Activated naive CD4-positive, alpha-beta T cell treated with anti-CD3 and anti-CD28 coated beads for 36 hours (primary cell): Measurements from ENCODE around the gene ASCC2. TPM values are rescaled to one million over a fixed set of nuclear protein-coding genes. Genes with fewer than 3 reads are reported as not detected.
A peak's percentile ranks its signal among the peaks of the same experiment; 100 is the strongest.
"Not testable (repeated sequence)": the region's sequence is repeated elsewhere in the genome, so short reads cannot be mapped to it uniquely, and the experiment has no call there.

ENCODE experiments used
- CTCF ChIA-PET: fragments of 350-600 bp; sonication (Branson Sonifier 250); formaldehyde crosslinking; loops from one replicate; lab custom pipeline; 2021; ENCODE audit warnings: antibody characterized with exemption; lab: Charles Lee
- DNase-seq: peaks from one replicate; pipeline ENCODE4 v3.0.0-alpha.2; 2020
- H3K27ac Mint-ChIP-seq: one replicate; pipeline ENCODE4 v1.8.0; 2021; ENCODE audit warnings: mild to moderate bottlenecking, mixed read lengths
- H3K27me3 Mint-ChIP-seq: one replicate; pipeline ENCODE4 v1.8.0; 2021; ENCODE audit warnings: low read depth, mixed read lengths
- H3K36me3 Mint-ChIP-seq: one replicate; pipeline ENCODE4 v1.8.0; 2021; ENCODE audit warnings: low read depth, mixed read lengths
- H3K4me1 Mint-ChIP-seq: one replicate; pipeline ENCODE4 v1.8.0; 2021; ENCODE audit warnings: low read depth, mixed read lengths
- H3K4me3 Mint-ChIP-seq: one replicate; pipeline ENCODE4 v1.8.0; 2021; ENCODE audit warnings: mild to moderate bottlenecking, moderate library complexity, mixed read lengths
- H3K9me3 Mint-ChIP-seq: one replicate; pipeline ENCODE4 v1.8.0; 2021; ENCODE audit warnings: mixed read lengths
- intact Hi-C: fragments of 100-400 bp; cut with micrococcal nuclease; formaldehyde crosslinking; loops from one replicate; pipeline ENCODE4 v1.15.1; 2023
- total RNA-seq, 2 experiments: library from RNA; stranded (reverse); gene quantifications; one replicate each; pipeline ENCODE4 v1.2.3, GENCODE V29; 2021

The ASCC2 gene
- total RNA-seq, 2 experiments from 2014 or later = 57.6 to 60.4 TPM

- peaks cover 7% of the 10 kb centered on the region for H3K4me1 Mint-ChIP-seq
- no peak overlapping the region for H3K27ac Mint-ChIP-seq
- no peak overlapping the region for H3K4me3 Mint-ChIP-seq
- H3K36me3 Mint-ChIP-seq = no peaks in the 10 kb centered on the region
- intact Hi-C loops = no loop called here
- H3K27me3 Mint-ChIP-seq = no peaks in the 10 kb centered on the region
- no peak for DNase-seq
- CTCF ChIA-PET = interaction anchor here (0.6 to 0.9 kb wide), 3 partner anchors 9 to 125 kb away, joined by 3 to 4 read pairs (median 3); no protein-coding TSS in a partner anchor
- no peaks in the 10 kb centered on the region for H3K9me3 Mint-ChIP-seq
Observed at GRCh38 chr22:29872144-29872893, 34.2 kb upstream of the ASCC2 start.

- DNase-seq = no peak
- Mint-ChIP-seq H3K4me3 (no peak overlapping the region), H3K9me3 (no peaks in the 10 kb centered on the region), H3K27ac (no peak overlapping the region), H3K27me3 (no peaks in the 10 kb centered on the region), H3K36me3 (no peaks in the 10 kb centered on the region), H3K4me1 (peaks cover 7% of the 10 kb centered on the region)
- CTCF ChIA-PET = interaction anchor here (0.6 kb wide), 1 partner anchor 112 kb away, joined by 4 read pairs; no protein-coding TSS in a partner anchor
- intact Hi-C loops = no loop called here
Observed at GRCh38 chr22:29871684-29872083, 33.6 kb upstream of the ASCC2 start.

GRCh38 chr22:29870574-29870973, 32.5 kb upstream of the ASCC2 start:
- H3K4me1 Mint-ChIP-seq = peaks cover 7% of the 10 kb centered on the region
- no peaks in the 10 kb centered on the region for H3K27me3 Mint-ChIP-seq
- no peaks in the 10 kb centered on the region for H3K9me3 Mint-ChIP-seq
- no peaks in the 10 kb centered on the region for H3K36me3 Mint-ChIP-seq
- H3K27ac Mint-ChIP-seq = no peak overlapping the region
- CTCF ChIA-PET = interaction anchor here (0.6 kb wide), 3 partner anchors 50 to 291 kb away, joined by 3 to 4 read pairs (median 4); no protein-coding TSS in a partner anchor
- H3K4me3 Mint-ChIP-seq = no peak overlapping the region
- DNase-seq = peak; percentile 43
- intact Hi-C loops = no loop called here

GRCh38 chr22:29867851-29868250, 29.8 kb upstream of the ASCC2 start:
- no peaks in the 10 kb centered on the region for H3K27me3 Mint-ChIP-seq
- DNase-seq = no peak
- no peaks in the 10 kb centered on the region for H3K9me3 Mint-ChIP-seq
- no peaks in the 10 kb centered on the region for H3K36me3 Mint-ChIP-seq
- peaks cover 7% of the 10 kb centered on the region for H3K4me1 Mint-ChIP-seq
- no peak overlapping the region for H3K27ac Mint-ChIP-seq
- no peak overlapping the region for H3K4me3 Mint-ChIP-seq
- intact Hi-C loops = no loop called here
- CTCF ChIA-PET = interaction anchor here (0.6 kb wide), 1 partner anchor 230 kb away, joined by 8 read pairs; no protein-coding TSS in a partner anchor

- intact Hi-C loops = no loop called here
- Mint-ChIP-seq H3K4me1 (peaks cover 7% of the 10 kb centered on the region), H3K27me3 (no peaks in the 10 kb centered on the region), H3K4me3 (no peak overlapping the region), H3K27ac (no peak overlapping the region), H3K36me3 (no peaks in the 10 kb centered on the region), H3K9me3 (no peaks in the 10 kb centered on the region)
- CTCF ChIA-PET = interaction anchor here (1.0 kb wide), 1 partner anchor 27 kb away, joined by 3 read pairs; no protein-coding TSS in a partner anchor
- no peak for DNase-seq
Observed at GRCh38 chr22:29867260-29867659, 29.2 kb upstream of the ASCC2 start.

GRCh38 chr22:29865572-29865971, 27.5 kb upstream of the ASCC2 start:
- H3K9me3 Mint-ChIP-seq, H3K27ac Mint-ChIP-seq, intact Hi-C loops, CTCF ChIA-PET, H3K4me1 Mint-ChIP-seq, H3K27me3 Mint-ChIP-seq, DNase-seq, H3K36me3 Mint-ChIP-seq, H3K4me3 Mint-ChIP-seq: not testable (repeated sequence)

GRCh38 chr22:29861672-29862297, 23.7 kb upstream of the ASCC2 start:
- Mint-ChIP-seq H3K27me3 (no peaks in the 10 kb centered on the region), H3K4me1 (no peaks in the 10 kb centered on the region), H3K27ac (no peak overlapping the region), H3K36me3 (no peaks in the 10 kb centered on the region), H3K9me3 (no peaks in the 10 kb centered on the region), H3K4me3 (no peak overlapping the region)
- intact Hi-C loops = no loop called here
- no peak for DNase-seq
- CTCF ChIA-PET = interaction anchor here (0.6 to 2.1 kb wide), 4 partner anchors 10 to 173 kb away, joined by 3 to 6 read pairs (median 4); no protein-coding TSS in a partner anchor

GRCh38 chr22:29860006-29860766, 22.1 kb upstream of the ASCC2 start:
- no peak for DNase-seq
- H3K9me3 Mint-ChIP-seq = no peaks in the 10 kb centered on the region
- H3K27me3 Mint-ChIP-seq = no peaks in the 10 kb centered on the region
- intact Hi-C loops = no loop called here
- CTCF ChIA-PET = interaction anchor here (2.1 kb wide), 1 partner anchor 145 kb away, joined by 6 read pairs; no protein-coding TSS in a partner anchor
- H3K36me3 Mint-ChIP-seq = no peaks in the 10 kb centered on the region
- H3K4me1 Mint-ChIP-seq = no peaks in the 10 kb centered on the region
- H3K4me3 Mint-ChIP-seq = no peak overlapping the region
- H3K27ac Mint-ChIP-seq = no peak overlapping the region

- H3K27me3 Mint-ChIP-seq, H3K9me3 Mint-ChIP-seq, intact Hi-C loops, H3K27ac Mint-ChIP-seq, H3K4me3 Mint-ChIP-seq, DNase-seq, H3K4me1 Mint-ChIP-seq, H3K36me3 Mint-ChIP-seq: not testable (repeated sequence)
- CTCF ChIA-PET = interaction anchor here (0.7 kb wide), 1 partner anchor 81 kb away, joined by 4 read pairs; no protein-coding TSS in a partner anchor
Observed at GRCh38 chr22:29859030-29859429, 21.0 kb upstream of the ASCC2 start.

- DNase-seq = no peak
- intact Hi-C loops = no loop called here
- Mint-ChIP-seq H3K27me3 (no peaks in the 10 kb centered on the region), H3K27ac (no peak overlapping the region), H3K9me3 (no peaks in the 10 kb centered on the region), H3K4me3 (no peak overlapping the region), H3K36me3 (no peaks in the 10 kb centered on the region), H3K4me1 (no peaks in the 10 kb centered on the region)
- CTCF ChIA-PET = no interaction called here
Observed at GRCh38 chr22:29856496-29856895, 18.4 kb upstream of the ASCC2 start.

- Mint-ChIP-seq H3K4me3 (no peak overlapping the region), H3K4me1 (no peaks in the 10 kb centered on the region), H3K36me3 (no peaks in the 10 kb centered on the region), H3K27me3 (no peaks in the 10 kb centered on the region), H3K9me3 (no peaks in the 10 kb centered on the region), H3K27ac (no peak overlapping the region)
- CTCF ChIA-PET = no interaction called here
- intact Hi-C loops = no loop called here
- no peak for DNase-seq
Observed at GRCh38 chr22:29855611-29856181, 17.6 kb upstream of the ASCC2 start.

GRCh38 chr22:29854432-29854831, 16.4 kb upstream of the ASCC2 start:
- H3K27ac Mint-ChIP-seq = no peak overlapping the region
- intact Hi-C loops = no loop called here
- H3K4me3 Mint-ChIP-seq = no peak overlapping the region
- H3K9me3 Mint-ChIP-seq = no peaks in the 10 kb centered on the region
- no peaks in the 10 kb centered on the region for H3K4me1 Mint-ChIP-seq
- DNase-seq = no peak
- no peaks in the 10 kb centered on the region for H3K36me3 Mint-ChIP-seq
- CTCF ChIA-PET = no interaction called here
- no peaks in the 10 kb centered on the region for H3K27me3 Mint-ChIP-seq
